Breast epithelium (tissue), 3 donors: Measurements from ENCODE around the gene SLC12A1.

ENCODE experiments used
- CTCF ChIP-seq, 3 donors: fragments of 450-650 bp; IDR thresholded peaks; one replicate each; pipeline ENCODE4 v1.5.1; 2016 to 2017; ENCODE audit warnings: antibody characterized with exemption in 3 of 3, mild to moderate bottlenecking in 3 of 3, moderate library complexity in 3 of 3
- POLR2A ChIP-seq: fragments of 450-650 bp; IDR thresholded peaks from one replicate; pipeline ENCODE4 v1.6.1; 2016; ENCODE audit warnings: antibody characterized with exemption, mild to moderate bottlenecking, moderate library complexity
- POLR2AphosphoS5 ChIP-seq, 3 donors: sonication (generic); formaldehyde crosslinking; IDR thresholded peaks; one replicate each; pipeline ENCODE4 v1.6.1; 2017; ENCODE audit warnings: antibody characterized with exemption in 3 of 3

- no peak for TF ChIP-seq CTCF (IDR thresholded peaks at IDR 0.05)
- no peak for TF ChIP-seq POLR2A
- TF ChIP-seq POLR2AphosphoS5 (IDR thresholded peaks at IDR 0.05), result no peak
Observed at GRCh38 chr15:48306639-48307038, 100.5 kb downstream of the SLC12A1 start.
